H1 (cell line): ENCODE measurements around the gene IGF2BP3. TPM values are rescaled to one million over a fixed set of nuclear protein-coding genes. Genes with fewer than 3 reads are reported as not detected.

Source experiments
- CTCF ChIA-PET: fragments of 300-600 bp; sonication (Branson Sonifier 250); formaldehyde crosslinking; loops from one replicate; lab custom pipeline; 2021; ENCODE audit not compliant: partially characterized antibody; lab: Charles Lee
- POLR2A ChIA-PET: fragments of 300-600 bp; sonication (Branson Sonifier 250); formaldehyde crosslinking; loops from one replicate; lab custom pipeline; 2021; ENCODE audit warnings: inconsistent platforms; ENCODE audit not compliant: partially characterized antibody; lab: Charles Lee
- DNase-seq, 2 experiments: peaks; one replicate each; pipeline versions ENCODE4 v3.0.0 to v3.0.0-alpha.2; 2010 to 2022; ENCODE audit warnings: low spot score in 2 of 2, low read depth in 1 of 2, mixed read lengths in 1 of 2
- FAIRE-seq: peaks from 2 replicates; lab custom pipeline; 2011; peaks lifted over from hg19 to GRCh38; lab: Jason Lieb, UNC
- H2AFZ ChIP-seq: 2 replicates; pipeline ENCODE4 v1.8.1; 2012; ENCODE audit warnings: low read length, inconsistent platforms
- H2AK5ac ChIP-seq: 2 replicates; pipeline ENCODE4 v1.6.1; 2013; ENCODE audit warnings: low read depth, low read length
- H2BK120ac ChIP-seq: replicated peaks from 2 replicates; pipeline ENCODE3; 2013; ENCODE audit warnings: low read depth, low read length, inconsistent platforms
- H2BK12ac ChIP-seq: 2 replicates; pipeline ENCODE4 v1.6.1; 2013; ENCODE audit warnings: low read depth, low read length
- H2BK15ac ChIP-seq: 2 replicates; pipeline ENCODE4 v1.6.1; 2013; ENCODE audit warnings: low read length
- H2BK20ac ChIP-seq: 2 replicates; pipeline ENCODE4 v1.6.1; 2013; ENCODE audit warnings: low read length
- H2BK5ac ChIP-seq: 2 replicates; pipeline ENCODE4 v1.6.1; 2013; ENCODE audit warnings: low read depth, low read length
- H3K14ac ChIP-seq: 2 replicates; pipeline ENCODE4 v1.6.1; 2013; ENCODE audit warnings: inconsistent platforms; ENCODE audit not compliant: insufficient read length
- H3K18ac ChIP-seq: 2 replicates; pipeline ENCODE4 v1.6.1; 2013; ENCODE audit warnings: low read length; ENCODE audit errors: extremely low read depth
- H3K23ac ChIP-seq: 2 replicates; pipeline ENCODE4 v1.6.1; 2013; ENCODE audit warnings: inconsistent platforms; ENCODE audit not compliant: insufficient read length
- H3K23me2 ChIP-seq: 2 replicates; pipeline ENCODE4 v1.6.1; 2013; ENCODE audit warnings: low read depth, low read length
- H3K27ac ChIP-seq: 2 replicates; pipeline ENCODE4 v1.6.1; 2011; ENCODE audit warnings: low read depth, low read length, inconsistent platforms
- H3K27me3 ChIP-seq, 4 experiments: replicated peaks in 1 of 4; 1 replicate in 1 of 4; 2 replicates in 3 of 4; pipeline versions ENCODE4 v1.6.1 to v1.8.1; 2011 to 2013; ENCODE audit warnings: low read length in 3 of 4, mild to moderate bottlenecking in 3 of 4, inconsistent platforms in 2 of 4, mixed read lengths in 2 of 4, moderate library complexity in 1 of 4; ENCODE audit not compliant: control insufficient read depth in 3 of 4, insufficient read depth in 3 of 4; ENCODE audit errors: extremely low read depth in 1 of 4
- H3K36me3 ChIP-seq, 4 experiments: 2 replicates each; pipeline versions ENCODE4 v1.6.1 to v1.8.1; 2011 to 2013; ENCODE audit warnings: mild to moderate bottlenecking in 4 of 4, low read length in 3 of 4, moderate library complexity in 2 of 4, control low read depth in 1 of 4, inconsistent platforms in 1 of 4; ENCODE audit not compliant: insufficient read depth in 4 of 4, control insufficient read depth in 2 of 4
- H3K4ac ChIP-seq: replicated peaks from 2 replicates; pipeline ENCODE3; 2013; ENCODE audit warnings: low read length, low read depth, mixed read lengths, inconsistent platforms; ENCODE audit not compliant: insufficient read length
- H3K4me1 ChIP-seq, 4 experiments: replicated peaks in 1 of 4; 1 replicate in 1 of 4; 2 replicates in 3 of 4; pipeline versions ENCODE4 v1.6.1 to v1.8.1; 2011 to 2013; ENCODE audit warnings: low read length in 3 of 4, inconsistent platforms in 2 of 4, mixed read lengths in 1 of 4; ENCODE audit not compliant: insufficient read depth in 4 of 4, control insufficient read depth in 3 of 4
- H3K4me2 ChIP-seq, 2 experiments: 2 replicates each; pipeline versions ENCODE4 v1.6.1 to v1.8.1; 2011 to 2013; ENCODE audit warnings: low read depth in 2 of 2, low read length in 2 of 2, control low read depth in 1 of 2, inconsistent platforms in 1 of 2, mild to moderate bottlenecking in 1 of 2; ENCODE audit not compliant: insufficient read depth in 1 of 2
- H3K4me3 ChIP-seq, 4 experiments: fragments of 200-600, 300-600 bp in 1 of 4; sonication (generic), shearing (Covaris generic), sonication (Bioruptor Twin) in 1 of 4; 2 replicates each; pipeline versions ENCODE4 v1.5.1 to v1.8.1; 2011 to 2016; ENCODE audit warnings: low read length in 4 of 4, low read depth in 3 of 4, control low read depth in 2 of 4, inconsistent platforms in 2 of 4, mild to moderate bottlenecking in 2 of 4, mixed read lengths in 1 of 4, moderate library complexity in 1 of 4; ENCODE audit not compliant: insufficient read depth in 2 of 4; ENCODE audit errors: extremely low read depth in 1 of 4
- H3K56ac ChIP-seq: replicated peaks from 2 replicates; pipeline ENCODE3; 2013; ENCODE audit warnings: low read depth, mild to moderate bottlenecking, mixed read lengths, low read length, inconsistent platforms; ENCODE audit not compliant: insufficient read length
- H3K79me1 ChIP-seq: 2 replicates; pipeline ENCODE4 v1.6.1; 2013; ENCODE audit warnings: low read depth, low read length, control low read depth
- H3K79me2 ChIP-seq, 2 experiments: 2 replicates each; pipeline versions ENCODE4 v1.6.1 to v1.8.1; 2012 to 2013; ENCODE audit warnings: low read length in 2 of 2, mild to moderate bottlenecking in 2 of 2, inconsistent platforms in 1 of 2; ENCODE audit not compliant: insufficient read depth in 2 of 2, control insufficient read depth in 1 of 2
- H3K9ac ChIP-seq, 4 experiments: replicated peaks in 1 of 4; 1 replicate in 1 of 4; 2 replicates in 3 of 4; pipeline versions ENCODE4 v1.6.1 to v1.8.1; 2011 to 2013; ENCODE audit warnings: low read depth in 3 of 4, low read length in 3 of 4, control low read depth in 2 of 4, mild to moderate bottlenecking in 2 of 4, moderate library complexity in 2 of 4, inconsistent platforms in 1 of 4; ENCODE audit errors: extremely low read depth in 1 of 4
- H3K9me3 ChIP-seq, 2 experiments: 2 replicates each; pipeline versions ENCODE4 v1.6.1 to v1.8.1; 2012 to 2013; ENCODE audit warnings: mild to moderate bottlenecking in 2 of 2, moderate library complexity in 2 of 2, control low read depth in 1 of 2, inconsistent platforms in 1 of 2, low read depth in 1 of 2, low read length in 1 of 2, mixed read lengths in 1 of 2; ENCODE audit not compliant: insufficient read depth in 2 of 2
- H4K20me1 ChIP-seq, 2 experiments: replicated peaks in 1 of 2; 2 replicates each; pipeline versions ENCODE3 to v1.8.1; 2011 to 2013; ENCODE audit warnings: inconsistent platforms in 2 of 2, low read length in 2 of 2, mild to moderate bottlenecking in 1 of 2; ENCODE audit not compliant: insufficient read depth in 2 of 2, control insufficient read depth in 1 of 2
- H4K5ac ChIP-seq: 2 replicates; pipeline ENCODE4 v1.6.1; 2013; ENCODE audit warnings: low read length, low read depth, mixed read lengths, inconsistent platforms; ENCODE audit not compliant: insufficient read length
- H4K8ac ChIP-seq: 2 replicates; pipeline ENCODE4 v1.8.0; 2013; ENCODE audit warnings: mild to moderate bottlenecking, moderate library complexity, low read length, inconsistent platforms; ENCODE audit not compliant: insufficient read depth; ENCODE audit errors: extremely low read depth
- H4K91ac ChIP-seq: replicated peaks from 2 replicates; pipeline ENCODE3; 2013; ENCODE audit warnings: low read length, mixed read lengths, inconsistent platforms; ENCODE audit not compliant: insufficient read length
- KDM5A ChIP-seq: fragments of 200-600 bp; IDR thresholded peaks from 2 replicates; pipeline ENCODE4 v1.7.1; 2012; ENCODE audit warnings: mild to moderate bottlenecking, low read length, inconsistent platforms, mixed read lengths
- RAD21 ChIP-seq, 2 experiments: IDR thresholded peaks in 1 of 2; conservative IDR thresholded peaks in 1 of 2; 2 replicates each; pipeline ENCODE4 v1.6.1; 2011; ENCODE audit warnings: low read depth in 2 of 2, low read length in 2 of 2, improper control_type of control experiment in 1 of 2, inconsistent platforms in 1 of 2, mild to moderate bottlenecking in 1 of 2, moderate library complexity in 1 of 2
- SIN3A ChIP-seq, 2 experiments: IDR thresholded peaks in 1 of 2; conservative IDR thresholded peaks in 1 of 2; 2 replicates each; pipeline ENCODE4 v1.6.1; 2011 to 2012; ENCODE audit warnings: low read length in 2 of 2, improper control_type of control experiment in 1 of 2, low read depth in 1 of 2, mild to moderate bottlenecking in 1 of 2
- SP2 ChIP-seq: IDR thresholded peaks from 2 replicates; pipeline ENCODE4 v1.6.1; 2012; ENCODE audit warnings: mild to moderate bottlenecking, low read length, inconsistent platforms
- YY1 ChIP-seq: IDR thresholded peaks from 2 replicates; pipeline ENCODE4 v1.6.1; 2011; ENCODE audit warnings: low read depth, mild to moderate bottlenecking, low read length
- WGBS, 2 experiments: shearing (Covaris generic) in 1 of 2; methylation state at CpG; one replicate each; pipeline versions ENCODE4 v1.1.6 to v1.1.7; 2013 to 2015; ENCODE audit warnings: low lambda C conversion rate in 2 of 2, mixed read lengths in 2 of 2, inconsistent platforms in 1 of 2, low coverage in 1 of 2, missing lambda C conversion rate in 1 of 2; ENCODE audit not compliant: insufficient replicate concordance in 2 of 2, insufficient coverage in 1 of 2, insufficient read length in 1 of 2; ENCODE audit errors: extremely low coverage in 1 of 2, missing lambda C conversion rate in 1 of 2; 5-methylcytosine and 5-hydroxymethylcytosine counted together
- polyA plus RNA-seq, 7 experiments: library from polyadenylated mRNA; depleted of rRNA in 3 of 7; stranded (reverse) in 5 of 7; unstranded in 2 of 7; fragments of >200 nt in 5 of 7; fragments of 200-250 nt in 2 of 7; gene quantifications; 1 replicate in 5 of 7; 2 replicates in 1 of 7; 4 replicates in 1 of 7; pipeline versions ENCODE4 v1.2.1 to v1.2.3, GENCODE V29; 2011 to 2013; ENCODE audit warnings: missing spikeins in 2 of 7, mixed read lengths in 2 of 7
- total RNA-seq: library from RNA; stranded (reverse); fragmentation: NEBNext Ultra II Directional; extraction: Animal tissue kit (Norgen Biotek cat#: 25700); gene quantifications from 2 replicates; pipeline ENCODE4 v1.2.1, GENCODE V29; 2021
- TF ChIP-seq, protein P1 (sequence below), 3 experiments: IDR thresholded peaks; 1 replicate in 2 of 3; 2 replicates in 1 of 3; pipeline versions ENCODE4 v1.5.1 to v1.6.1; 2011; ENCODE audit warnings: low read length in 3 of 3, mild to moderate bottlenecking in 3 of 3, inconsistent platforms in 2 of 3, low read depth in 1 of 3, moderate library complexity in 1 of 3; ENCODE audit not compliant: insufficient read depth in 1 of 3; ENCODE audit errors: control extremely low read depth in 1 of 3

The IGF2BP3 gene
- total and polyA plus RNA-seq, 2 of the 8 experiments (the other 6 are each of a cell fraction or from before 2014, with no cell fraction given), result 66.3 to 193 TPM

DNA sequence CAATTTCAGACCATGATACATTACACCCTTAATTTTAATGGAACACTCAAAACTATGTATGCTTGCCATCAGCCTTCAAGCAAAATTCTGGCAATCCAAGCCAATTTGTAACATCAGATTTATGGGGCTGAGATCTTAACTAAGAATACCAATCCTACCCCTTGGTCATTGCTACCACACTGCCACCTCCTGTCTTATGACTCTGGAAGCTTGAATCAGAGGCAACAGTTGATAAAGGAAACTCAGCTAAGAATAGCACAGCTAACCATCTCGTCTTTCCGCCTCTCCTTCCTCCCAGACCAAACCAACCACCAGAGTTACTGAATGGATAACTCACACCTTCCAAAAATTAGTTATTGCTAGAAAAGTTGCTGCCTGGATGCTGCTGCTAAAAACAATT is 7.4 kb downstream of the IGF2BP3 start:
- Histone ChIP-seq H2BK12ac (no peak overlapping the region), H2AFZ (no peak overlapping the region), H3K23me2 (peaks cover 5% of the 10 kb centered on the region; the same call in 1 of the 2 replicates), H4K5ac (no peak overlapping the region), H3K79me2 (peaks cover 65 to 98% of the 10 kb centered on the region in 2 experiments), H4K20me1 (peaks cover 36 to 37% of the 10 kb centered on the region in 2 experiments), H3K14ac (no peak overlapping the region), H4K8ac (no peak overlapping the region), H2BK20ac (no peak overlapping the region), H3K23ac (no peak overlapping the region), H3K36me3 (peaks cover 0 to 21% (median 4%) of the 10 kb centered on the region in 4 experiments; a peak in 3 of 8 replicates), H2BK120ac (no peak overlapping the region), H3K9ac (no peak overlapping the region), H2BK15ac (no peak overlapping the region), H3K18ac (no peak overlapping the region), H3K79me1 (peaks cover 3% of the 10 kb centered on the region; the same call in 1 of the 2 replicates), H3K9me3 (no peaks in the 10 kb centered on the region), H3K27ac (no peak overlapping the region), H3K56ac (no peak overlapping the region), H2BK5ac (no peak overlapping the region), H3K4me1 (peaks cover 8 to 21% (median 12%) of the 10 kb centered on the region in 4 experiments; a peak in 6 of 7 replicates), H3K4ac (no peak overlapping the region), H3K4me3 (peak overlapping the region in 2 of 4 experiments; percentile 11 to 86; a peak in 3 of 8 replicates), H3K4me2 (peak overlapping the region; percentile 66 to 93), H4K91ac (no peak overlapping the region), H3K27me3 (no peaks in the 10 kb centered on the region), H2AK5ac (no peak overlapping the region)
- FAIRE-seq (no peak), DNase-seq (peak in 1 of 2 experiments; percentile 26)
- WGBS, 2 experiments, result 67% methylated on average over 2 of the region's 2 CpGs; no CpG with 5 or more reads in 1 of the 2 experiments
- CTCF ChIA-PET, result interaction anchor here (0.7 to 2.1 kb wide), 10 partner anchors 10 to 191 kb away, joined by 3 to 9 read pairs (median 3); no protein-coding TSS in a partner anchor
- TF ChIP-seq SIN3A (conservative IDR thresholded peaks at IDR 0.05 in 1 of 2, IDR thresholded peaks at IDR 0.05 in 1 of 2; ENCODE audit: low read depth in 1 of 2, low read length in 2 of 2) (no peak), RAD21 (IDR thresholded peaks at IDR 0.05 in 1 of 2, conservative IDR thresholded peaks at IDR 0.05 in 1 of 2; ENCODE audit: low read depth in 2 of 2, low read length in 2 of 2) (peak; percentile 44 to 52; a peak in 3 of 4 replicates), YY1 (no peak), SP2 (no peak), KDM5A (no peak)
- TF ChIP-seq, protein P1, sequence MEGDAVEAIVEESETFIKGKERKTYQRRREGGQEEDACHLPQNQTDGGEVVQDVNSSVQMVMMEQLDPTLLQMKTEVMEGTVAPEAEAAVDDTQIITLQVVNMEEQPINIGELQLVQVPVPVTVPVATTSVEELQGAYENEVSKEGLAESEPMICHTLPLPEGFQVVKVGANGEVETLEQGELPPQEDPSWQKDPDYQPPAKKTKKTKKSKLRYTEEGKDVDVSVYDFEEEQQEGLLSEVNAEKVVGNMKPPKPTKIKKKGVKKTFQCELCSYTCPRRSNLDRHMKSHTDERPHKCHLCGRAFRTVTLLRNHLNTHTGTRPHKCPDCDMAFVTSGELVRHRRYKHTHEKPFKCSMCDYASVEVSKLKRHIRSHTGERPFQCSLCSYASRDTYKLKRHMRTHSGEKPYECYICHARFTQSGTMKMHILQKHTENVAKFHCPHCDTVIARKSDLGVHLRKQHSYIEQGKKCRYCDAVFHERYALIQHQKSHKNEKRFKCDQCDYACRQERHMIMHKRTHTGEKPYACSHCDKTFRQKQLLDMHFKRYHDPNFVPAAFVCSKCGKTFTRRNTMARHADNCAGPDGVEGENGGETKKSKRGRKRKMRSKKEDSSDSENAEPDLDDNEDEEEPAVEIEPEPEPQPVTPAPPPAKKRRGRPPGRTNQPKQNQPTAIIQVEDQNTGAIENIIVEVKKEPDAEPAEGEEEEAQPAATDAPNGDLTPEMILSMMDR (IDR thresholded peaks at IDR 0.05; ENCODE audit: control extremely low read depth in 1 of 3, insufficient read depth in 1 of 3, low read depth in 1 of 3, low read length in 3 of 3), result peak in 1 of 3 experiments; percentile 41; a peak in 1 of 4 replicates
- POLR2A ChIA-PET, result interaction anchor here (1.1 to 1.6 kb wide), 3 partner anchors 18 to 40 kb away, joined by 3 to 4 read pairs (median 3); no protein-coding TSS in a partner anchor
